ENCODE data around the gene LGI2.

Gene LGI2

GRCh38 chr4:25013756-25014661 lies 16.7 kb downstream of the LGI2 start:
- no peak overlapping the region for H3K4me3 ChIP-seq (ENCODE audit: low read depth in 1 of 2, low read length in 2 of 2)
- no peaks in the 10 kb centered on the region for H3K27me3 ChIP-seq (ENCODE audit: control insufficient read depth in 1 of 2, insufficient read depth in 2 of 2, low read length in 2 of 2)
- no peaks in the 10 kb centered on the region for H3K9me3 ChIP-seq (ENCODE audit: low read length)
- H3K4me1 ChIP-seq (ENCODE audit: insufficient read depth, low read length): peaks cover 23% of the 10 kb centered on the region
- no peak overlapping the region for H3K9ac ChIP-seq (ENCODE audit: low read length)
- H3K36me3 ChIP-seq (ENCODE audit: insufficient read depth, low read length): no peaks in the 10 kb centered on the region
- H3K27ac ChIP-seq (ENCODE audit: low read depth, low read length): no peak overlapping the region

DNA sequence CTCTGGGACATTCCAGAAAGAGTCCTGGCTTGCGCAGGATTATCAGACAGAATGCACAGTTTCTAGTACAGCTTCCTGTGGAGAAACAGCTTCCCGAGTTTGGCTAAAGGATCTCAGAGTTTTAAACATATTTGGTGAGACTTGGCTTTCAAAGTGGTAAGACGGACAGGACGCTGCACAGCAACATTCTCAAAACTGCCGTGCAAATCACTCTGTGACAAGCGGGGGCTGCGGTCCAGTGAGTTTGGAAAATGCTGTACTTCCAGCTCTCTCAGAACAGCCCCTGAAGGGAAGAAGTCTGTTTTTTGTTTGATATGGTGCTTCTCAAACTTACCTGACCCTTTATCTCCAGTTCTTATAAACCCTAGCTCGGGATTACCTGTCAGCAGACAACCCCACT lies 18.1 kb downstream of the LGI2 start:
- H3K27me3 ChIP-seq (ENCODE audit: control insufficient read depth in 1 of 2, insufficient read depth in 2 of 2, low read length in 2 of 2): no peaks in the 10 kb centered on the region
- no peak overlapping the region for H3K9ac ChIP-seq (ENCODE audit: low read length)
- H3K4me1 ChIP-seq (ENCODE audit: insufficient read depth, low read length): peaks cover 23% of the 10 kb centered on the region
- no peaks in the 10 kb centered on the region for H3K36me3 ChIP-seq (ENCODE audit: insufficient read depth, low read length)
- peak overlapping the region; percentile 35 for H3K27ac ChIP-seq (ENCODE audit: low read depth, low read length)
- H3K4me3 ChIP-seq (ENCODE audit: low read depth in 1 of 2, low read length in 2 of 2): no peak overlapping the region
- H3K9me3 ChIP-seq (ENCODE audit: low read length): no peaks in the 10 kb centered on the region

DNA sequence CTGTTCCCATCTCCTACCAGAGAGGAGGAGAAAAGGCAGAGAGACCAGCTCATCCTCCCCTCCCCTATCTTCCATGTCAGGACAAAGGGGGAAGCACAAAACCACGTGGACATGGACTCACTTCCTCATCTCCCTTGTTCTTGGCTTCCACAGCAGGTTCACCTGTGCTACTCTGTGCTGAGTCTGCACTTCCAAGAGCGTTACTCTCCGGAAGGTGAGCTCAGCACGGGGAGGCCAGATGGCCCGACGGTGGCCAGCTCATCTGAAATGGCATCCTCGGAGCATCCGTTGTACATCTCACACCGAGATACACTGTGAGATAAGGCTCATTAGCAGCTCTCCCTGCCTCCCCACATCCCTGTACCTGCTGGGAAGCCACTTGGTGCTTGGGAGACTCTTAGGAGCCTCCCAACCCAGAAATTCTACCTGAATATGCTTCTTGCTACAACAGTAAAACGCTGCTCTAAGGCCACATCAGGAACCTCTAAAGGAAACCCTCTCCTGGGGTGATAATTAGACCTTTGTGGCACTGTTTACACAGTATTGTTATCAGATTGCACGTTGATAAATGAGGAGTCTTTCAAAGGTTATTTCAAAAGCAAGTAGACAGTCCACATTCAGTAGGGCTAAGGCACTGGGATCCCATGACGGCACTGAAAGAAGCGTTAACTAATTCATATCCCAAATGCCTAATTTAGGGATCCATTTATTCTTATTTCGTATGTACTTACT lies 19.4 kb downstream of the LGI2 start:
- H3K27ac ChIP-seq (ENCODE audit: low read depth, low read length): no peak overlapping the region
- no peaks in the 10 kb centered on the region for H3K36me3 ChIP-seq (ENCODE audit: insufficient read depth, low read length)
- no peak overlapping the region for H3K9ac ChIP-seq (ENCODE audit: low read length)
- H3K9me3 ChIP-seq (ENCODE audit: low read length): no peaks in the 10 kb centered on the region
- H3K4me3 ChIP-seq (ENCODE audit: low read depth in 1 of 2, low read length in 2 of 2): no peak overlapping the region
- peaks cover 23% of the 10 kb centered on the region for H3K4me1 ChIP-seq (ENCODE audit: insufficient read depth, low read length)
- H3K27me3 ChIP-seq (ENCODE audit: control insufficient read depth in 1 of 2, insufficient read depth in 2 of 2, low read length in 2 of 2): no peaks in the 10 kb centered on the region

DNA sequence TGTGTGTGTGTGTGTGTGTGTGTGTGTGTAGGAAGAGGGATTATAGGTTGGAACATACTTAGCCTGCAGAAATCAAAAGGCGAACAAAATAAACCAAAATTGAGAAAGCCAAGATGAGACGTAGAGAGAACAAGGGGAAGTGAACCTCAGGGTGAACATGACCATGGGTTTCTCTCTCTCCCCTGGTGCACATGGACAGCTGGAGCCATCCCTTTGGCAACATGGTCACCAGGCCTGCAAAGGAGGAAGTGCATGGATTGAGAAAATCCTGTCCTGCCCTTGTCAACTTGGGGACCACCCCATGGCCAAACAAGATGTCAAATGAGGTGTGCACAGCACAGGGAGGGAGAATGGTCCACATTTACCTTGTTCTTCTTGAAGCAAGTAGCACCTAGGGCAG lies 23.1 kb downstream of the LGI2 start:
- H3K9me3 ChIP-seq (ENCODE audit: low read length): no peaks in the 10 kb centered on the region
- no peaks in the 10 kb centered on the region for H3K4me1 ChIP-seq (ENCODE audit: insufficient read depth, low read length)
- no peak overlapping the region for H3K9ac ChIP-seq (ENCODE audit: low read length)
- no peaks in the 10 kb centered on the region for H3K27me3 ChIP-seq (ENCODE audit: control insufficient read depth in 1 of 2, insufficient read depth in 2 of 2, low read length in 2 of 2)
- no peak overlapping the region for H3K4me3 ChIP-seq (ENCODE audit: low read depth in 1 of 2, low read length in 2 of 2)
- H3K36me3 ChIP-seq (ENCODE audit: insufficient read depth, low read length): no peaks in the 10 kb centered on the region
- no peak overlapping the region for H3K27ac ChIP-seq (ENCODE audit: low read depth, low read length)

DNA sequence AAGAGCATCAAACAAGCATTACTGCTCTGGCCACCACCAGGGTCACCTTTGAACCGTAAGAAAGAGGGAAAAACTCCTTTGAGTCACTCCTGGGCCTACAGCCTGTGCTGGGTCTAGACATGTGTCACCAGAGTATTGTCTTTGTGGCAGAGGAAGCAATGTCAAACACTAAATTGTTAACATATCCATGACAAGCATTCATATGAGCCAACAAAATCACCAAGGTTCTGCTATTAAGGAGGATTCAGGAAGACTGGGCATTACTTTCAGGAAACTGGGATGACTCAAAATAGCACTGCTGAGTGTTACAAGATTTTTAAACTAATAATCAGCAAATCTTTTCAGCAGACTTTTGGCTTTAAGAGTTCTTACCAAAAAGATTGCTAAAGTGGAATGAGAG lies 28.1 kb downstream of the LGI2 start:
- peaks cover 32% of the 10 kb centered on the region for H3K4me1 ChIP-seq (ENCODE audit: insufficient read depth, low read length)
- no peak overlapping the region for H3K27ac ChIP-seq (ENCODE audit: low read depth, low read length)
- no peaks in the 10 kb centered on the region for H3K36me3 ChIP-seq (ENCODE audit: insufficient read depth, low read length)
- H3K27me3 ChIP-seq (ENCODE audit: control insufficient read depth in 1 of 2, insufficient read depth in 2 of 2, low read length in 2 of 2): no peaks in the 10 kb centered on the region
- H3K4me3 ChIP-seq (ENCODE audit: low read depth in 1 of 2, low read length in 2 of 2): no peak overlapping the region
- H3K9ac ChIP-seq (ENCODE audit: low read length): no peak overlapping the region
- no peaks in the 10 kb centered on the region for H3K9me3 ChIP-seq (ENCODE audit: low read length)

GRCh38 chr4:25001509-25001908 lies 29.2 kb downstream of the LGI2 start:
- Histone ChIP-seq H3K27me3 (ENCODE audit: control insufficient read depth in 1 of 2, insufficient read depth in 2 of 2, low read length in 2 of 2) (no peaks in the 10 kb centered on the region), H3K9me3 (ENCODE audit: low read length) (no peaks in the 10 kb centered on the region), H3K27ac (ENCODE audit: low read depth, low read length) (no peak overlapping the region), H3K4me3 (ENCODE audit: low read depth in 1 of 2, low read length in 2 of 2) (no peak overlapping the region), H3K36me3 (ENCODE audit: insufficient read depth, low read length) (no peaks in the 10 kb centered on the region), H3K4me1 (ENCODE audit: insufficient read depth, low read length) (peaks cover 32% of the 10 kb centered on the region), H3K9ac (ENCODE audit: low read length) (no peak overlapping the region)

- Histone ChIP-seq H3K27ac (ENCODE audit: low read depth, low read length) (peak overlapping the region; percentile 54), H3K9me3 (ENCODE audit: low read length) (no peaks in the 10 kb centered on the region), H3K4me3 (ENCODE audit: low read depth in 1 of 2, low read length in 2 of 2) (no peak overlapping the region), H3K27me3 (ENCODE audit: control insufficient read depth in 1 of 2, insufficient read depth in 2 of 2, low read length in 2 of 2) (no peaks in the 10 kb centered on the region), H3K4me1 (ENCODE audit: insufficient read depth, low read length) (peaks cover 32% of the 10 kb centered on the region), H3K9ac (ENCODE audit: low read length) (no peak overlapping the region), H3K36me3 (ENCODE audit: insufficient read depth, low read length) (no peaks in the 10 kb centered on the region)
These were observed 30.1 kb downstream of the LGI2 start for GRCh38 chr4:25000639-25001038.

DNA sequence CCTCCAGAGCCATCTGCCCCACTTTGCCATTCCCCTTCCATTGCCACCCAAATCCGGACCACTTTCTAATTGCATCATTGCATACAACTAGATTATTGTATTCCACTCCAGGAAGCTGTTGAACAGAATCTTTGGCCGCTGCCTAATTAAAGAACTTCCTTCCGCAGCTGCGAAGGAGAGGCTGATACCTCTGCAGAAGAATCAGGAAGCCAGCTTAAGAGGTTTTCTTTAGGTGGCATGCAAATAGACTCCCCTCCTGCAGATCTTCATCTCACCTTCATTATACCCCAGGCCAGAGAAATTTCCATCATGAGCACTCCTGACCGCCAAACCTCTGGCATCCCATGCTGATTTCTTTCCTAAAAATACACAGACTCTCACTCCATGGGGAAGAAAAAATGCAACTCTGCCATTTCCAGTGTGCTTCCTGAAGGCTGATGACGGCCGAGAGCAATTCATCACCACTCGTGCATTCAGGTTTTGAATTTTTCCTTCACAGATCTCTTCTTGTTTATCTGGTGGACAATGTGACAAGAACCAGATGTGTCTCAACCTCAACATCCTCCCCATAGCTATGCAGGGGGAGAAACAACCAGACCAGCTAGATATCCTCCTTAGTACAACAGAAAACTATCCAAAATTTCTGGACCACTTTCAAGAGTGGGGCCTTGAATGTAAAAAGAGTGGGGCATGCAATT lies 31.2 kb downstream of the LGI2 start:
- Histone ChIP-seq H3K9me3 (ENCODE audit: low read length) (no peaks in the 10 kb centered on the region), H3K27ac (ENCODE audit: low read depth, low read length) (peak overlapping the region; percentile 54), H3K9ac (ENCODE audit: low read length) (no peak overlapping the region), H3K36me3 (ENCODE audit: insufficient read depth, low read length) (no peaks in the 10 kb centered on the region), H3K4me3 (ENCODE audit: low read depth in 1 of 2, low read length in 2 of 2) (no peak overlapping the region), H3K27me3 (ENCODE audit: control insufficient read depth in 1 of 2, insufficient read depth in 2 of 2, low read length in 2 of 2) (no peaks in the 10 kb centered on the region), H3K4me1 (ENCODE audit: insufficient read depth, low read length) (peaks cover 32% of the 10 kb centered on the region)

GRCh38 chr4:24995346-24995919 lies 35.3 kb downstream of the LGI2 start:
- no peak overlapping the region for H3K4me3 ChIP-seq (ENCODE audit: low read depth in 1 of 2, low read length in 2 of 2)
- H3K4me1 ChIP-seq (ENCODE audit: insufficient read depth, low read length): peaks cover 18% of the 10 kb centered on the region
- H3K36me3 ChIP-seq (ENCODE audit: insufficient read depth, low read length): no peaks in the 10 kb centered on the region
- H3K27me3 ChIP-seq (ENCODE audit: control insufficient read depth in 1 of 2, insufficient read depth in 2 of 2, low read length in 2 of 2): no peaks in the 10 kb centered on the region
- H3K9ac ChIP-seq (ENCODE audit: low read length): no peak overlapping the region
- no peaks in the 10 kb centered on the region for H3K9me3 ChIP-seq (ENCODE audit: low read length)
- H3K27ac ChIP-seq (ENCODE audit: low read depth, low read length): no peak overlapping the region

GRCh38 chr4:24993551-24994080 lies 37.1 kb downstream of the LGI2 start:
- Histone ChIP-seq H3K9me3 (ENCODE audit: low read length) (no peaks in the 10 kb centered on the region), H3K36me3 (ENCODE audit: insufficient read depth, low read length) (no peaks in the 10 kb centered on the region), H3K27me3 (ENCODE audit: control insufficient read depth in 1 of 2, insufficient read depth in 2 of 2, low read length in 2 of 2) (no peaks in the 10 kb centered on the region), H3K9ac (ENCODE audit: low read length) (no peak overlapping the region), H3K4me3 (ENCODE audit: low read depth in 1 of 2, low read length in 2 of 2) (no peak overlapping the region), H3K4me1 (ENCODE audit: insufficient read depth, low read length) (no peaks in the 10 kb centered on the region), H3K27ac (ENCODE audit: low read depth, low read length) (no peak overlapping the region)

GRCh38 chr4:24992968-24993367 lies 37.8 kb downstream of the LGI2 start:
- Histone ChIP-seq H3K4me3 (ENCODE audit: low read depth in 1 of 2, low read length in 2 of 2) (no peak overlapping the region), H3K4me1 (ENCODE audit: insufficient read depth, low read length) (no peaks in the 10 kb centered on the region), H3K36me3 (ENCODE audit: insufficient read depth, low read length) (no peaks in the 10 kb centered on the region), H3K9me3 (ENCODE audit: low read length) (no peaks in the 10 kb centered on the region), H3K27ac (ENCODE audit: low read depth, low read length) (no peak overlapping the region), H3K9ac (ENCODE audit: low read length) (no peak overlapping the region), H3K27me3 (ENCODE audit: control insufficient read depth in 1 of 2, insufficient read depth in 2 of 2, low read length in 2 of 2) (no peaks in the 10 kb centered on the region)

Data from muscle layer of colon (tissue), 2 donors.